Measurements from ENCODE around the gene ITGA2B. TPM values are rescaled to one million over a fixed set of nuclear protein-coding genes. Genes with fewer than 3 reads are reported as not detected.

ITGA2B gene
- total and polyA plus RNA-seq, 5 donors, result 3.4 to 14.3 (median 7.5) TPM

DNA sequence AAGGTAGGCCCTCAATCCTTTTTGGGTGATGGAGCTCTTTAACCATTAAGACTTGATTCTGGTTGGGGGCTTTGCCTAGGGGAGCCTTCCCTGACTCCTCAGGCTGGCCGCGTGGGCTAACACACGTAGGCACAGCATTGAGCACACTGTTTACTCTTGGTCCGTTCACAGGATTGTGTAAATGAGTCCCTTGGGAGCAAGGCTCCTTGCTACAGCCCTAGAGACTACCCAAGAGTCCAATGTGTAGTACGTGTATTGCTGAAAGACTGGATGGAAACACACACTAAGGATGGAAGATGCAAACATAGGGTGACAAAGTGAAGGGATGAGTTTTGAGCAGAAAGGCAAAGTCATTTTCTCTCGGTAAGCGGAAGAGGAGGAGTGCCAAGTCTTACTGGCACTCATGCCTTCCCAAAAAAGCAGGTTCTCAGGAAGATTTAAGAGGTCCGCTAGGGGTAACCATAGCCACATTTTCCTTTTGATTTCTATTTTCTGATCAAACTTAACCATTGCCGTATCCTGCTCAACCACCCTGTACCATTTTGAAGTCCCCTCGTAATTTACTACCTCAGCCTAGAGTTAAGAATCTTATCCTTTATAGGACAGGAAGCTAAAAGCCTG, 911 bp upstream of the ITGA2B start:
- WGBS, result 83% methylated on average over 10 of the region's 10 CpGs
- Histone ChIP-seq H3K27me3 (ENCODE audit: control insufficient read depth, insufficient read depth) (no peaks in the 10 kb centered on the region), H3K27ac (ENCODE audit: low read length) (no peak overlapping the region), H3K4me1 (ENCODE audit: control insufficient read depth, insufficient read depth, low read length) (peaks cover 4% of the 10 kb centered on the region), H3K4me3 (ENCODE audit: low read length) (no peak overlapping the region), H3K9me3 (ENCODE audit: control insufficient read depth, low read length) (no peaks in the 10 kb centered on the region)
- DNase-seq, result no peak
- no peak for ATAC-seq
- intact Hi-C loops (cut with DNase I), result loop anchor here in 1 of 4 donors (10.0 kb wide), 1 partner anchor 124 kb away; no protein-coding TSS in a partner anchor

DNA sequence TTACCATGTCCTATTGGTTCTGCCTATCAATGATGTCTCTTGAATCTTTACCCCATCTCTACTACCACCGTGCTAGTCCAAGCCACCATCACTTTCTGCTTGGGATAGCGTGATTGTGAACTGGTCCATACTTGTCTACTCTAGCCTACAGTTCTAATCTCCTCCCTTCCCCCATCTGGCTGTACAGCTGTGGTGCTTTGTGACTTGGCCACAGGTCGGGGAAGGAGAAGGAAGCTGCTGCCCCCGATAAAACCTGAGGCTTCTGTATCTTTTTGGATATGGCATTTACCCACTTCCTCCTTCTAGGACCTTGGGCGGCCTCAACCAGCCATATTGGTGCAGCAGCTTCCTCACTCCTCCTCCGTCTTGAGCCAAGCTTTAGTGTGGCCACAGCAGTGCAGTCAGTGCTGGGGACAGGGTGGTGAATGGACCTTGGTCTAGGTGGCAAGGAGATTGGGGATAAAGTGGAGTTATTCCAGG, 314 bp upstream of the ITGA2B start:
- intact Hi-C loops (cut with DNase I), result loop anchor here in 1 of 4 donors (10.0 kb wide), 1 partner anchor 125 kb away; no protein-coding TSS in a partner anchor
- no peak overlapping the region for H3K4me3 ChIP-seq (ENCODE audit: low read length)

GRCh38 chr17:44387804-44388203, 1.6 kb downstream of the ITGA2B start:
- no peaks in the 10 kb centered on the region for H3K27me3 ChIP-seq (ENCODE audit: control insufficient read depth, insufficient read depth)
- intact Hi-C loops (cut with DNase I), result no loop called here

More for the DNA sequence above, 314 bp upstream of the ITGA2B start:
- peaks cover 4% of the 10 kb centered on the region for H3K4me1 ChIP-seq (ENCODE audit: control insufficient read depth, insufficient read depth, low read length)
- 77% methylated on average over 6 of the region's 6 CpGs for WGBS
- no peak for DNase-seq
- no peak overlapping the region for H3K27ac ChIP-seq (ENCODE audit: low read length)
- no peaks in the 10 kb centered on the region for H3K9me3 ChIP-seq (ENCODE audit: control insufficient read depth, low read length)
- no peak for ATAC-seq
- no peaks in the 10 kb centered on the region for H3K27me3 ChIP-seq (ENCODE audit: control insufficient read depth, insufficient read depth)

DNA sequence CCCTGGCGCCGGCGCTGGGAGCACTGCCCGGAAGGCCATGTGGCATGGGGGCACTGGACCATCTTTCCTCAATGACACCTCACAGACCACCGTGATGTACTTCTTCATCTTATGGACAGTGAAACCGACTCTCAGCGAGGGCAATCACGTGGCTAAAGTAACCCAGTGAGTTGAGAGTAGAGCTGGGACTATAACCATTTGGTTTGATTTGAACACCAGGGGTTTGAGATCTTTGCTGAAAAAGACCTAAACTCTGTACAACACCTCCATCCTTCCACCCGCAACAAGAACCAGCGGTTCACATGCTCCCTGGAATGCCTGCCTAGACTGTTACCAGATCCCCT, 3.3 kb downstream of the ITGA2B start:
- intact Hi-C loops (cut with DNase I), result no loop called here
- WGBS, result 35% methylated on average over 10 of the region's 10 CpGs
- peak overlapping the region; percentile 50 for H3K4me3 ChIP-seq (ENCODE audit: low read length)

More at GRCh38 chr17:44387804-44388203, 1.6 kb downstream of the ITGA2B start:
- Histone ChIP-seq H3K27ac (ENCODE audit: low read length) (no peak overlapping the region), H3K4me1 (ENCODE audit: control insufficient read depth, insufficient read depth, low read length) (peaks cover 4% of the 10 kb centered on the region), H3K9me3 (ENCODE audit: control insufficient read depth, low read length) (no peaks in the 10 kb centered on the region), H3K4me3 (ENCODE audit: low read length) (no peak overlapping the region)
- DNase-seq (no peak), ATAC-seq (no peak)
- WGBS, result 81% methylated on average over 2 of the region's 2 CpGs

DNA sequence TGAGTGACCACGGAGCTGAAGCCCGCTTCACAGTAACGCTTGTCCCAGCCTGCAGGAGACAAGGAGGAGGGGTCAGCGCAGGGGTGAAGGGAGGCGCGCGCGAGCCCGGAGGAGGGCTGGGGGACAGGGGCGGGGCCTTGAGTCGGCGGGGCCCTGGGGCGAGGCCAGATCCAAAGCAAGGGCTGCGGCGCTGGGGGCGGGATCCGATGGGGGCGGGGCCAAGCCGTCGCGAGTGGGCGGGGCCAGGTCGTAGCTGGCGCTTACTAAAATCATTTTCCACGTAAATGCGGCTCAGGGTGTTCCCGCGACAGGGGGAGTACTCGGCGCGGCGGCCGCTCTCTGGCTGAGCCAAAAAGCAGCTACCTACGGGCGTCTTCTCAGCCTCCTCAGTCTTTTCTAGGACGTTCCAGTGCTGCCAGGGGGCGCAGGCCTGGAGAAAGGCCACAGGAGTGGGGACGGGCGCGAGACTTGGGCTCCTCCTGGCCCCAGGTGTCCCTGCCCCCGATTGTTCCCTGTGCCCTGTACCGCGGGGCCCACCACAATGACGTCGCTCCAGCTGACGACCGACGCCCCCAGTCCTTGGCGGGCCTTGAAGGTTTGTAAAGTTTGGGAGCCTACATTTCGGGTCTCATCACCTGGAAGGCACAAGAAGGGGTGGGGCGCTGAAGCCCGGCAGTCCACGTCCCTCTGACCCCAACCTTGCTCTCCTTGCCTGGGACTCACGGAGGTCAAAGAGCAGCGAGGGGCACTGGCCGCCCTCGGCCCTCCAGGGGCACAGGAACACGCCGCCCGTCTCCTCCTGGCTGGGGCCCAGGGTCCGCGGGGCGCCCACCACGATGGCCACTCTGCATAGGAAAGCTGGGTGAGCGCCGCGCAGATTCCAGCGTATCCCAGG, 3.9 kb downstream of the ITGA2B start:
- peak; percentile 87 to 96 (median 95) for DNase-seq
- no peaks in the 10 kb centered on the region for H3K9me3 ChIP-seq (ENCODE audit: control insufficient read depth, low read length)
- intact Hi-C loops (cut with DNase I), result no loop called here
- H3K27ac ChIP-seq (ENCODE audit: low read length), result no peak overlapping the region
- H3K27me3 ChIP-seq (ENCODE audit: control insufficient read depth, insufficient read depth), result no peaks in the 10 kb centered on the region
- peaks cover 4% of the 10 kb centered on the region for H3K4me1 ChIP-seq (ENCODE audit: control insufficient read depth, insufficient read depth, low read length)
- WGBS, result 5% methylated on average over 68 of the region's 68 CpGs
- H3K4me3 ChIP-seq (ENCODE audit: low read length), result peak overlapping the region; percentile 50
- ATAC-seq, result peak; percentile 89 to 92

More for the DNA sequence above, 3.3 kb downstream of the ITGA2B start:
- H3K4me1 ChIP-seq (ENCODE audit: control insufficient read depth, insufficient read depth, low read length), result peaks cover 4% of the 10 kb centered on the region
- H3K27ac ChIP-seq (ENCODE audit: low read length), result no peak overlapping the region
- ATAC-seq (no peak), DNase-seq (no peak)
- no peaks in the 10 kb centered on the region for H3K27me3 ChIP-seq (ENCODE audit: control insufficient read depth, insufficient read depth)
- no peaks in the 10 kb centered on the region for H3K9me3 ChIP-seq (ENCODE audit: control insufficient read depth, low read length)

DNA sequence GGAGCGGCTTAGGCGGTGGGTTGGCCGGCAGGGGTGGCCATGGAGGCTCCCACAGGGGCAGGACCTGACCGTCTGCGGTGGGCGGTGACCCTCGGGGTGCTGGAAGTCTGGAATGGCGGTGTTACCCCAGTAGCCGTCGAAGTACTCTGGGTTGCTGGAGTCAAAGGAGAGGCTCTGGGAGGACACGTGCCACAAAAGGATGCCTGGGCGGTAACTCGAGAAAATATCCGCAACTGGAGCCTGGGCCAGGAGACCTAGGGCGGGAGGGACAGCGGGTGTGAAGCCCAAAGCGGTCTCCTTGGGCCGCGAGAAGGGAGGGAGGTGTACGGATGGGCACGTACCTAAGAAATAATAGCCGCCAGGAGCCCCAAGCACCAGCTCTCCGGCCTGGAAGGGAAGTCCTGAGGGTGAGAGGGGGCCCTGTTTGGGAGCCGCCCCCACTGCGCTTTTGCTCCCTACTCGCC, 4.6 kb downstream of the ITGA2B start:
- DNase-seq (peak in 1 of 3 donors; percentile 67), ATAC-seq (peak in 1 of 2 donors; percentile 42)
- Histone ChIP-seq H3K4me3 (ENCODE audit: low read length) (peak overlapping the region; percentile 50), H3K27me3 (ENCODE audit: control insufficient read depth, insufficient read depth) (no peaks in the 10 kb centered on the region), H3K4me1 (ENCODE audit: control insufficient read depth, insufficient read depth, low read length) (peaks cover 4% of the 10 kb centered on the region), H3K9me3 (ENCODE audit: control insufficient read depth, low read length) (no peaks in the 10 kb centered on the region), H3K27ac (ENCODE audit: low read length) (no peak overlapping the region)
- WGBS, result 2% methylated on average over 26 of the region's 26 CpGs
- intact Hi-C loops (cut with DNase I), result no loop called here

DNA sequence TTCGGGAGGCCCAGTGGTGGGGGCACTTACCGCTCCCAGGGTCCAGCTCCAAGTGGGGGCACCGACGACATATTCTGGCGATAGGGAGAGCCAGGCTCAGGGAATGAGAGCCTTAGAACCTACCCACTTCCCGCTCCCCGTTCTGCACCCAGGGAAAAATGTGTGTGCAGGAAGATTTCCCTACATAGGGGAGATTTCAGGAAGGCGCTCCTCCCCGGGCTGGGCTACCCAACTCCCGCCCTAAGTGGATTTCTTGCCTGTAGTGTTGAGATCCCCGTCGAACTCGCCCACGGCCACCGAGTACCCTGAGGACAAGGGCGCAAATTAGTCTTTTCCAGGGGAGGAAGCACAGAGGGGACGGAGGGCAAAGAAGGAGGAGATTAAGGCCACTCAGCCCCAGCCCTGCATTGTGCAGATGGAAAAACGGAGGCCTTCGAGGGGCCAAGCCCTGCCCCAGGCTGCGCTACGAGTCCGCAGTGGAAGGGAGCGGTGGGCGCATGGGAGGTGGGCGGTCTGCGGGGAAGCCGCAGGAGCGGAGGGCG, 5.1 kb downstream of the ITGA2B start:
- Histone ChIP-seq H3K4me1 (ENCODE audit: control insufficient read depth, insufficient read depth, low read length) (peaks cover 4% of the 10 kb centered on the region), H3K27ac (ENCODE audit: low read length) (no peak overlapping the region), H3K9me3 (ENCODE audit: control insufficient read depth, low read length) (no peaks in the 10 kb centered on the region), H3K27me3 (ENCODE audit: control insufficient read depth, insufficient read depth) (no peaks in the 10 kb centered on the region), H3K4me3 (ENCODE audit: low read length) (peak overlapping the region; percentile 50)
- ATAC-seq (peak in 1 of 2 donors; percentile 3), DNase-seq (no peak)
- WGBS, result 19% methylated on average over 29 of the region's 29 CpGs
- intact Hi-C loops (cut with DNase I), result no loop called here

DNA sequence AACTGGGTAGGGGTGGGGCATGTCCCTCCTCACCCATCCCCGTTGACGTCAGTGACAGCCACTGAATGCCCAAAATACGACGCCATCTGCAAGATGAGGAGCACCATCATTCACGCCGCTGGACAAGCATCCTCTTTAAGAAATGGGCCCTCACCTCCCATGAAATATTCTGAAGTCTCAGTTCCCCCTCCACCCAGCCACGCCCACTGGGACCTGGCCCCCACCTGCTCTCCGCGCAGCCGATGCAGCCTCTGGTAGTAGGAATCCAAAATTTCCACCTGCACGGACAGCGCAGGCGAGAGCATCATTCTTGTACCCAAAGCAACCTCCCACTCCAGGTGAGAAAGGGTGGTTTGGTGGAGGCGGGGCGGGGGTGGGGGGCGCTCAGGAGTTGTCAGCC, 5.6 kb downstream of the ITGA2B start:
- intact Hi-C loops (cut with DNase I), result no loop called here
- DNase-seq, result no peak
- H3K4me1 ChIP-seq (ENCODE audit: control insufficient read depth, insufficient read depth, low read length), result peaks cover 4% of the 10 kb centered on the region
- 67% methylated on average over 16 of the region's 16 CpGs for WGBS
- H3K27ac ChIP-seq (ENCODE audit: low read length), result no peak overlapping the region
- no peaks in the 10 kb centered on the region for H3K27me3 ChIP-seq (ENCODE audit: control insufficient read depth, insufficient read depth)
- no peaks in the 10 kb centered on the region for H3K9me3 ChIP-seq (ENCODE audit: control insufficient read depth, low read length)
- ATAC-seq, result no peak
- no peak overlapping the region for H3K4me3 ChIP-seq (ENCODE audit: low read length)

DNA sequence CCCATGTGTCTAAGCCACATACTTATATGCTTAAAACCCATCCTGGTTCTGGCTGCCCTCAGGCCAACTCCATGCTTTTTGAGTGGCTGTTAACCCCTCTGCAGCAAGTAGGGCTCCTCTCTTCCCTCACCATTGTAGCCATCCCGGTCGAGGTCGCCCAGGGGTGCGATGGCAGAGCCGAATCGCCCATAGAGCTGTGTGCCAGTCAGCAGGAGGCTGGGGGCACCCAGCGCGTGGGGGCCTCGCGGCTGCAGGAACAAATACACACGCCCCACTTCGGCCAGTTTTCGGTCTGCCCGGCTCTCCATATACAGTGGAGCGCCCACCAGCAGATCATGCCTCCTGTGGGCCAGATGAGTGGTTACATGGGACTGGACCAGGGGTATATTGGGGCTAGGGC, 6.1 kb downstream of the ITGA2B start:
- Histone ChIP-seq H3K4me3 (ENCODE audit: low read length) (no peak overlapping the region), H3K27ac (ENCODE audit: low read length) (no peak overlapping the region), H3K27me3 (ENCODE audit: control insufficient read depth, insufficient read depth) (no peaks in the 10 kb centered on the region), H3K9me3 (ENCODE audit: control insufficient read depth, low read length) (no peaks in the 10 kb centered on the region), H3K4me1 (ENCODE audit: control insufficient read depth, insufficient read depth, low read length) (peaks cover 4% of the 10 kb centered on the region)
- 95% methylated on average over 15 of the region's 15 CpGs for whole genome bisulfite sequencing
- DNase-seq (no peak), ATAC-seq (no peak)
- intact Hi-C loops (cut with DNase I), result no loop called here

DNA sequence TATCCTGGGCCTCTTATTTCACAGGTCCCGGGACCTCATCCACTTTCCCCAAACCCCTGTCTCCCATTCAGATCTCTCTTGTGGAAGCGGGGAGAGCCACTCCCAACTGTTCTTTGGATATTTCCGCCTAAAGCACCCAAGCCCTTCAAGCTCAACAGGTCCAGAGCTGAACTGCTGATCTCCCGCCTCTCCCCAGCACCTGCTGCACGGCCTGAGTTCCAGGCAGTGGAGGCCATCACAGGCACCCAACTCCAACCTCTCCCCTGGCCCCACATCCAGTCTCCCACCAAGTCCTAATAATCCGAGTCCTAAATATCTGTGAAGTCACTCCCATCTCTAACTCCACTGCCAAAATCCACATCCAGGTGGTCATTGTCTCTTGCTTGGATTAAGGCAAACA, 6.5 kb downstream of the ITGA2B start:
- no peak overlapping the region for H3K27ac ChIP-seq (ENCODE audit: low read length)
- H3K4me3 ChIP-seq (ENCODE audit: low read length), result no peak overlapping the region
- DNase-seq, result no peak
- intact Hi-C loops (cut with DNase I), result no loop called here
- no peaks in the 10 kb centered on the region for H3K9me3 ChIP-seq (ENCODE audit: control insufficient read depth, low read length)
- peaks cover 4% of the 10 kb centered on the region for H3K4me1 ChIP-seq (ENCODE audit: control insufficient read depth, insufficient read depth, low read length)
- WGBS, result 92% methylated on average over 6 of the region's 6 CpGs
- no peaks in the 10 kb centered on the region for H3K27me3 ChIP-seq (ENCODE audit: control insufficient read depth, insufficient read depth)
- no peak for ATAC-seq

DNA sequence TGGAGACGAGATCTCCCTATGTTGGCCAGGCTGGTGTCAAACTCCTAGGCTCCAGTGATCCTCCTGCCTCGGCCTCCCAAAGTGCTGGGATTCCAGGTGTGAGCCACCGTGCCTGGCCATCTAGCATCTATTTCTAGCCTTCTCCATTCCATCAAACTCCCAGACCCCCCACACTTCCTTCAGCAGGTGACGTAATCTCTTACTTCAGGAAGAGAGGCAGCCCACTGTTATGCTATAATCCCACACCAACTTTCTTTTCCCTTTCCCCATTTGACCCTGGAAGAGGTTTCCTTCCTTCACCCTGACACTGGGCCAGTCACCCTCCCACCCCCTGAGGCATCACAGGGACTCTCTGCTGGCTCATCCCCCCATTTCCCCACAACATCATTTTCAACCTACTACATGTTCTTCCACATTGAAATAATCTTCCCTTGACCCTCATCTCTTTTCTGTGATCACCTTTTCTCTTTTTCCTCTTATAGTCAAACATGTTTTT, 7.6 kb downstream of the ITGA2B start:
- no peak for DNase-seq
- Histone ChIP-seq H3K4me3 (ENCODE audit: low read length) (no peak overlapping the region), H3K27ac (ENCODE audit: low read length) (no peak overlapping the region), H3K27me3 (ENCODE audit: control insufficient read depth, insufficient read depth) (no peaks in the 10 kb centered on the region), H3K4me1 (ENCODE audit: control insufficient read depth, insufficient read depth, low read length) (peaks cover 4% of the 10 kb centered on the region), H3K9me3 (ENCODE audit: control insufficient read depth, low read length) (no peaks in the 10 kb centered on the region)
- 79% methylated on average over 4 of the region's 4 CpGs for WGBS
- no peak for ATAC-seq
- intact Hi-C loops (cut with DNase I), result no loop called here
